Superior temporal gyrus (tissue), 1 donor: ENCODE results near the gene MICB.
"Not testable (repeated sequence)": the region's sequence is repeated elsewhere in the genome, so short reads cannot be mapped to it uniquely, and the experiment has no call there.

ENCODE experiments used
- DNase-seq: peaks from one replicate; pipeline ENCODE4 v3.0.0-alpha.2; 2016; ENCODE audit errors: extremely low spot score

MICB gene

DNA sequence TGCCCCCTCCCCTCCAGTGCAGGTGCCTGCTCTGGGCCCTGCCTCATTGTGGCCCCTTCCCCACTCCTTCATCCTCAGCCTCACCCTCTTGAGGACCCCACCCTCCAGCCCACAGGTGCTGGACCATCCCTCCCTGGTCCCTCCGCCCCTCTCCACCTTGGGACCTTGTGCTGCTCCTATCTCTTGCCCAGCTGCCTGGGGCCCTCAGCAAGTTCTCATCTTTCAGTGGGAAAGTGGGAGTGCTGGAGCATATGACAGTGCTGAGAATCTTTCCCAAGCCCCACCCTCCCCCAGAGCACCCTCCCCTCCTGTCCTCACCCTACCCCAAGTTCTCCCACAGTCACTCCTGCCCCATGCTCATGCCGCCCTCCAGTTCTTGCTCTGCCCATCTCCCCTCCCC is 1.7 kb downstream of the MICB start:
- DNase-seq, result not testable (repeated sequence)

DNA sequence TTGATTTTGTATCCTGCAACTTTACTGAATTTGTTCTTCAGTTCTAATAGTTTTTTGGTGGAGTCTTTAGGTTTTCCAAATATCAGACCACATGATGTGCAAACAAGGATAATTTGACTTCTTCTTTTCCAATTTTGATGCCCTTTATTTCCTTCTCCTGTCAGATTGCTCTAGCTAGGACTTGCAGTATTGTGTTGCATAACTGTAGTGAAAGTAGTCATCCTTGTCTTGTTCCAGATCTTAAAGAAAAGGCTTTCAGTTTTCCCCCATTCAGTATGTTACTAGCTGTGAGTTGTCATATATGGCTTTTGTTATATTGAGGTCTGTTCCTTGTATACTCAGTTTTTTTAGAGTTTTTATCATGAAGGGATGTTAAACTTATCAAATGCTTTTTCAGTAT is 4.6 kb downstream of the MICB start:
- no peak for DNase-seq

DNA sequence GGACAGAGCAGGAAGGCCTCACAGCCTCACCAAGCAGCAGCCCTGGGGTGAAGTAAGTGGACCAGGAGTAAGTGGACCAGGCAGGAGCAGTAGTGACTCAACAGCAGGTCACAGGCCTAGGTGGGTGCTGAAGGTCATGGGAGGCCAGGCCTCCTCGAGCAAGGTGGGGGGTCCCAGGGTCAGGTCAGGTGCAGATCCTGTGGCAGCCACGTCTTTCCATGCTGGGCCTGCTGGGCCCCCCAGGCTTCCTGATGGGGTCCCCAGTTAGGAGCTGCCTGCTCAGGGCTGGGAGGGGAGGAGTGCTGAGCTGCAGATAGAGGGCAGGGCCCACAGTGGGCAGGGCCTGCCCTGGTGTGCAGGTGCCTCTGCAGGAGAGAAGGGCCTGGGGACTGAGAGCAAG is 11.1 kb downstream of the MICB start:
- DNase-seq, result not testable (repeated sequence)

DNA sequence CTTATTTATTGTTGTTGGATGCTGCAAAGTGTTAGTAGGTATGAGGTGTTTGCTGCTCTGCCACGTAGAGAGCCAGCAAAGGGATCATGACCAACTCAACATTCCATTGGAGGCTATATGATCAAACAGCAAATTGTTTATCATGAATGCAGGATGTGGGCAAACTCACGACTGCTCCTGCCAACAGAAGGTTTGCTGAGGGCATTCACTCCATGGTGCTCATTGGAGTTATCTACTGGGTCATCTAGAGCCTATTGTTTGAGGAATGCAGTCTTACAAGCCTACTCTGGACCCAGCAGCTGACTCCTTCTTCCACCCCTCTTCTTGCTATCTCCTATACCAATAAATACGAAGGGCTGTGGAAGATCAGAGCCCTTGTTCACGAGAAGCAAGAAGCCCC is 12.1 kb downstream of the MICB start:
- DNase-seq, result no peak

DNA sequence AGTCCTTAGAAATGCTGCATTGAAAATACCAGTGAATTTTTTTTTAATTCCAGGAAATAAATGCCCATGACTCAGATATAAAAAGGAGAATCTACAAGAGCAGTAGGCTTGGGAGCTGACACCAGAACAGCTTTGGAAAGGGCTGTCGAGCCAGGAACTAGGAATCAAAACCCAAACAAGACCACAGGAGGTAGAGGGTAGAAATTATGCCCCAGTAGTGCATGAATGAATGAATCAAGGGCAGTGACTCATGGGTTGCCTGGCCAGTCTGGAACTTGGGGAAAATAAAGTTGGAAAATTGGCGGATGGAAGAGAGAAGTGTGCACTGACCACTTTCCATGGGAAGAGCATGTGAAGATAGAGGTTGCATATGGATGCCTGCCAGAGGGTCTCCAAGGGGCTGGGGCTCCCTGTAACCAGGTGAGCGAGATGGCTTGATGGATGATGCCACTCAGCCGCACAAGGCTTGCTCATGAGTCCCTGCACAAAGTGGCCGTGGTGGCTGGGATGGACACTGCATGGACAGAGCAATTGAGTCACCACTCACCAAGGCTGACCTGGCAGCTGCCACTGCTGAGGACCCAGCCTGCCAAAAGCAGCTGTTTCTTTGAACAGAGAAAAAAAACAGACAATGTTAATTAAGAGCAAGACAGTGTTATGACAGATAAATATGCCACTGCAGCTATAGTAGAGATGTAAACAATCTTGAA is 15.7 kb downstream of the MICB start:
- DNase-seq, result no peak

DNA sequence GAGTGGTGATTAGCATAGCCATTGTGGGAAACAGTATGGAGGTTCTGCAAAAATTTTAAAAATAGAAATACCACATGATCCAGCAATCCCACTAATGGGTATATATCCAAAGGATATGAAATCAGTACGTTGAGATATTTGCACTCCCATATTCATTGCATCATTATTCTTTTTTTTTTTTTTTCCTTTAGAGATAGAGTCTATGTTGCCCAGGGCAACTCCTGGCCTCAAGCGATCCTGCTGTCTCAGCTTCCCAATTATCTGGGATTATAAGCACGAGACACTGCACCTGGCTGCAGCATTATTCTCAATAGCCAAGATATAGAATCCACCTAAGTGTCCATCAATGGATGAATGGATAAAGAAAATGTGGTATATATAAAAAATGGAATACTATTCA is 23.9 kb downstream of the MICB start:
- DNase-seq, result no peak

DNA sequence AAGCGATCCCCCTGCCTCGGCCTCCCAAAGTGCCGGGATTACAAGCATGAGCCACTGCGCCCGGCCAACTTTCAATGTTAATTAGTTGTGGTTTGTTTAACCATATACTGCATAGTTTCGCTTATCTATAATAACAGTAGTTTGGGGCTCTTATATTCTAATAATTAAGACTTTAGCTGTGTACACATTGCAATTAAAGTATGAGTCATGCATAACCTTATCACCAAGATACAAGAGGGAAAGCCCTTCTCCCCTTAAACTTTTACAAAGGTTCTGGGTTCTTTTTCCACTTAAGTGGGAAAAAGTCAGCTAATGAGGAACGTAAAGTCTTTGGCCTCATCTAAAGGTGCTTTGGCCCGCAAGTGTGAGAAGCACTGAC is 27.6 kb downstream of the MICB start:
- DNase-seq, result no peak

DNA sequence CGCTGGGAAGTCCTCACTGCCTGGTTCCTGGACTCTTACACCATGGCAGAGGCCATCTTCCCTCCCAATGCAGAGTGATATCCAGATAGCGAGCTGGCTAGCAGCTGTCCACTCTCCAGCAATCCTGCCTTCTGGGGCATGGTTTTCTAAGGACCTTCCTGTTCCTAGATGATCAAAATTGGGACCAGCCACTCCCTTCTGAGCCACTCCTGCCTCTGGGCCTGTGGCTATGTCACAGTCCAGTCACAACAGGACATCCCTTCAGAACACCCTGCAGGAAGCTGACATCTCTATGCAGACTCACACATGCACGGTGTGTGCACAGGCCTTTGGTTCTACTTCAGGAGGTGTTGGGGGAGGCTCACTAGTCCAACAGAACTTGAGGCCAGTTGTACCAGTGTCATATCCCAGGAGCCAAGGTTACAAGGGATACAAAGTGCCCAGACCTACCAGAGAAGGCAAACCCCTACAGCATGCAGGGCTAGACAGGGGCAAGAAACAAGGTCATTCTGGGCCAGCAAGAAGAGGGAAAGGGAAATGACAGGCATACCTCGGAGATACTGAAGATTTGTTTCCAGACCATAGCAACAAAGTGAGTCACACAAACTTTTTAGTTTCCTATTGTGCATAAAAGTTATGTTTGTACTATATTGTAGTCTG is 28.1 kb downstream of the MICB start:
- no peak for DNase-seq

DNA sequence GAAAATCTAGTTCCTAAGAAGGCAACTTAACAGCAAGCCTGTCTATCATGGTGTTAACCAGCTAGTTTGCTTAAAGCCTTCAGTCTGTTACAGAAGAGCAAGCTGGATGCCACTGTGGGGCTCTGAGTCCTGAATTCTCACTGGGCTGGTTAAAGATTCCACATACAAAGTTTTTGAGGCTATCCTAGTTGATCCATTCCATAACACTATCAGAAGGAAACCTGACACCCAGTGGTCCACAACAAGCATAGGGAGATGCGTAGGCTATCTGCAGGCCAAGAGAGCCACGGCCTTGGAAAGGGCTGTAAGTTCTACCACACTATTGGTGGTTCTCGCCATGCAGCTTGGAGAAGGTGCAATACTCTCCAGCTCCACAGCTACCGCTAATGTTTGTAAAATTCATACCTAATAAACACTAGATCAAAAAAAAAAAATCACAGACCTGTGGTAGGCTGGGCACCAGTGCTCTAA is 30.4 kb downstream of the MICB start:
- DNase-seq, result no peak

DNA sequence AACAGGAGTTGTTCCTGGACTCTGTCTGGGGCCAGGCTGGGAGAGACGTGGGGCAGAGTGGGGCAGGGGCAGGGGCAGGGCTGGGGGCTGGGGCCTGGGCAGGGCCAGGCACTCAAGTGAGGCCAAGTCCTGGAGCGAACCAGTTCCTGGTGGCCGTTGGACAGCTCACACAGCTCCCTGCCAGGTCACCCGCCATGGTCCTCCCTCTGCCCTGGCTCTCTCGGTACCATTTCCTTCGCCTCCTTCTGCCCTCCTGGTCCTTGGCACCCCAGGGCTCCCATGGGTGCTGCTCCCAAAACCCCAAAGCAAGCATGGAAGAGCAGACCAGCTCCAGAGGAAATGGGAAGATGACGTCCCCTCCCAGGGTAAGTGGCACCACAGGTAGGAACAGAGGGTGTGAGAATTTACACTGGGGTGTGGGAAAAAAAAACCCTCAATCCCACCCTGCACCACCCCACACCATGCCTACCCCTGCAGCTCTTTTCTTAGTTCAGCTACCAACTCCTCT is 30.9 kb downstream of the MICB start, which contains the start of gene MCCD1:
Gene MCCD1, plus strand, starts transcription at position 142 of the 508 bp plus-strand sequence. Its CDS starts 53 bp downstream, at position 195.
- DNase-seq, result no peak

DNA sequence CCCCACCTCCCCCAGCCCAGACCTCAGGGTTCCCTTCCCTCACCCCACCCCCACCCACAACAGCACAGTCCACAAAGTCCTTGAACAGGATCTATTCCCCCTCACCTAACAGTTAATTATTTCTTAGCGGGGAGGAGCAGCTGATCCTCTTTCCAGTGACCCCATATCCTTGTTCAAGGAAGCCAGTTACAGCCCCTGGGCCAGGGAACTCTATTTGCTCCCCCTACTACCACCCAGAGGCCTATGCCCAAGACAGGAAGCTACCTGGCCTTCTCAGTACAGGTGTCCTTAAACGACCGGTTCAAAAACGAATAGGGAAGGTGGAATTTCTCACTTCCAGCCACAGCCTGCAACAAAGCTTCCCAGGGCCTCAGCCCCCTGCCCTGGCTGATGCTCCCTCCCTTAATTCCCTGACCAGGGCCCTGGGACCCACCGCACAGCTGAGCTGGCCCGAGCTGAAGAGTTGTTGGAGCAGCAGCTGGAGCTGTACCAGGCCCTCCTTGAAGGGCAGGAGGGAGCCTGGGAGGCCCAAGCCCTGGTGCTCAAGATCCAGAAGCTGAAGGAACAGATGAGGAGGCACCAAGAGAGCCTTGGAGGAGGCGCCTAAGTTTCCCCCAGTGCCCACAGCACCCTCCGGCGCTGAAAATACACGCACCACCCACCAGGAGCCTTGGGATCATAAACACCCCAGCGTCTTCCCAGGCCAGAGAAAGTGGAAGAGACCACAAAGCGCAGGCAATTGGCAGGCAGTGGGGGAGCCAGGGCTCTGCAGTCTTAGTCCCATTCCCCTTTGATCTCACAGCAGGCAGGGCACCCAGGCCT is 31.6 kb downstream of the MICB start:
- no peak for DNase-seq

DNA sequence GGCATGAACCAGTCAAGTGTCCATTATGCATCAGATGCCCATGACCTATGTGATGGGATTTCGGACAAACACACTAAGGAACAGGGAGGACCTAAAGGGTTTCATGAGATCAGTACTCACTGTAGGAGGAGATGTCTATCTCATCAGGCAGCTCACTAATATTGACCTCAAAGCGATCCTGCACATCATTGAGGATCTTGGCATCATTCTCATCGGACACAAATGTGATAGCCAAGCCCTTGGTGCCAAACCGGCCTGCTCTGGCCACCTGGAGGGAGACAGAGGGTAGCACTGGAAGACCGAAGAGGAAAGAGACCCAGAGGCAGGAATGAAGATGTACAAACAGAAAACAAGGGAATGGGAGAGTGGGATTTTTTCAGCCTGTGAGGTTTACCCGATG is 32.7 kb downstream of the MICB start:
- no peak for DNase-seq

DNA sequence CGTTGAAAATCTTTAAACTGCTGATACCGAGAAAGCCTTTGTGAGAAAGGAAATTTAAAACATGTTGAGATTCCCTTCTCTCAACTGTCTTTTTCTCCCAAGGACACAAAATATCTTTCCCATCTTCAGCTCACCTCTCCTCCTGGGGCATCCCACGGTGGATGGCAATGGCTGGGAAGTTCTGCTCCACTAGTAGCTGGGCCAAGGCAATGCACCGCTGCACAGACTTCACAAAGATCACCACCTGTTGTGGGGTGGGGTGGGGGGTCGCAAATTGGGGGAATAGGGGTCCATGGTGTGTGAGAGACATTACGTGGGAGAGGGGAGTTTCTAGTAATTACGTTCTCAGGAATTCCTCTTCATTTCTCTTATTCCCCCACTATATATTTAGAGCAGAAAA is 33.2 kb downstream of the MICB start:
- DNase-seq, result no peak

DNA sequence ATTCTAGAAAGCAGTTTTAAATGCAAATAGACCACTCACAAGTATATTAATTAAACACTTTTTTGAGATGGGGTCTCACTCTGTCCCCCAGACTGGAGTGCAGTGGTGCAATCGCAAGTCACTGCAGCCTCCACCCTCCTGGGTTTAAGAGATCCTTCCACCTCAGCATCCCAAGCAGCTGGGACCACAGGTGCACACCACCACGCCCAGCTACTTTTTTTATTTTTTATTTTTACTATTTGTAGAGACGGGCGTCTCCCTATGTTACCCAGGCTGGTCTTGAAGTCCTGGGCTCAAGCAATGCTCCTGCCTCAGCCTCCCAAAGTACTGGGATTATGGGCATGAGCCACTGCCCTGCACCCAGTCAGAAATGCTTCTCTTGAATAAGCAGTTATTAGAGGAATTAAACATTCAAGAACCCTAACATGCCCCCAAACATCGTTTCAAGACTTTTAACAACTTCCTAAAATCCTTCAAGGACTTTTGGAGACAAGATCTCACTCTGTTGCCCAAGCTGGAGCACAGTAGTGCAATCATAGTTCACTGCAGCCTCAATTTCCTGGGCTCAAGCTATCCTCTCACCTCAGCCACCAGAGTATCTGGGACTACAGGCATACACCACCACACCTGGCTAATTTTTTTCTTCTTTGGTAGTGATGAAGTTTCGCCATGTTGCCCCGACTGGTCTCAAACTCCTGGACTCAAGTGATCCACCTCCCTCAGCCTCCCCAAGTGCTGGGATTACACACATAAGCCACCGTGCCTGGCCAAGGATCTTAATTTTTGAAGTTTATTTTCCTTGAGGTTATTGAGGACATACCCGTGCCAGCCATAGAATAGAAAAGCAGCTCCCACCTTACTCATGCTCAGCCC is 34.1 kb downstream of the MICB start:
- DNase-seq, result no peak

DNA sequence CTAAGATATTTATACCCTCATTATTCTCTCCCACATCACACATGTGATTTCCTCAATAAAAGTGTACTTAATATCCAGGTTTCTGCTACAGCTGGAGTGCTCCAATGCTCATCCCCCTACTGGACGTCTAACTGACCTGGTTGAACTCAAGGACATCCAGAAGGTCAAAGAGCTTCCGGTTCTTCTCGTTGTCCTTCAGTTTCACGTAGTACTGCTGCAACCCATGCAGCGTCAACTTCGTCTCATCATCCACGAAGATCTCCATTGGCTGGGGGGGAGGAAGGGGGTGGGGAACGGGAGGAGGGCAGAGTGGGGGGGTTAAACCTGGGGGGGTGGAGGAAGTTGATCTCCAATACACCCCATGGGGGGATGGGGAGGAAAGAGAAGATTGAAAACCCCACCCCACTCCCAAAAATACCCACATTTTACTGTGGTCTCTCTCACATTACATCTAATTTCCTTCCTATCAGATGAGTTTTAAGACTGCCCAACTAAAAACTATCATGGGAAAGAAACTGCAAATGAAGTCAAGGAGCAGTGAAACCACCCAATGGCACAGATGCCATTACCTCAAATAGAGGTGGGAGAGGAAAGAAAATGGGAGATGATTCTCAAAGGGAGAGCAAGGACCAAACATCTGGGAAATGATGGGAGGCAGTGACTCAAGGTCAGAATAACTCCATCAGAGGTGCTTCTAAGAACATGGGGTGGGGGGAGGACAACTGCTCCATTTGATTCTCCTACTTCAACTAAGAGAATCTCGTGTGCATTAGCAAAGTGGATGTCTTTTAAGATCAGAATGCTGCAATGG is 34.9 kb downstream of the MICB start:
- DNase-seq, result no peak

DNA sequence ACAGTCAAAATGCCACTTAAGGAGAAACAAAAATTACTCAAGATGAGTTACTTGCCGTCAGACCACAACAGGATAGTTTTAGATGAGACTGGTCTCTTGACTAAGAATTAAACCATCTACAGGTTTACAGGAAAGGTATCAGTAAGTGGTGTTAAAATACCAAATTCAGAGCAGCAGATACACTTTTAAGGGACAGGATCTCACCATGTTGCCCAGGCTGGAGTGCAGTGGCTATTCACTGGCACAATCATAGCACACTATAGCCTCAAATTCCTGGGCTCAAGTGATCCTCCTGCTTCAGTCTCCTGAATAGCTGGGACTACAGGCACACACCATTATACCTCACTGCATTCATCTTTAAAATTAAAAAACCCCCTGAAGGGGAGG is 35.5 kb downstream of the MICB start:
- DNase-seq, result no peak

DNA sequence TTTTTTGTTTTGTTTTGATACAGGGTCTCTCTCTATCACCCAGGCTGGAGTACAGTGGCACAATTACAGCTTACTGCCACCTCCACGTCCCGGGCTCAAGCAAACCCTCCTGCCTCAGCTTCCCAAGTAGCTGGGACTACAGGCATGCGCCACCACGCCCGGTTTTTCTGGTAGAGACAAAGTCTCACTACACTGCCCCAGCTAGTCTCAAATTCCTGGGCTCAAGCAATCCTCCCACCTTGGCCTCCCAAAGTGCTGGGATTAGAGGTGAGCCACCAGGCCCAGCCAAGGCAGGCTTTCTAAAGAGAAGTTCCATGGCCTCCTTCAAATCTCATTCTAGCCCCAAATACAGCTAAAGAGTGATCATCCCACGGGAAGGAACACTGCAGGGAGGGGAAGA is 36.1 kb downstream of the MICB start:
- DNase-seq, result no peak

DNA sequence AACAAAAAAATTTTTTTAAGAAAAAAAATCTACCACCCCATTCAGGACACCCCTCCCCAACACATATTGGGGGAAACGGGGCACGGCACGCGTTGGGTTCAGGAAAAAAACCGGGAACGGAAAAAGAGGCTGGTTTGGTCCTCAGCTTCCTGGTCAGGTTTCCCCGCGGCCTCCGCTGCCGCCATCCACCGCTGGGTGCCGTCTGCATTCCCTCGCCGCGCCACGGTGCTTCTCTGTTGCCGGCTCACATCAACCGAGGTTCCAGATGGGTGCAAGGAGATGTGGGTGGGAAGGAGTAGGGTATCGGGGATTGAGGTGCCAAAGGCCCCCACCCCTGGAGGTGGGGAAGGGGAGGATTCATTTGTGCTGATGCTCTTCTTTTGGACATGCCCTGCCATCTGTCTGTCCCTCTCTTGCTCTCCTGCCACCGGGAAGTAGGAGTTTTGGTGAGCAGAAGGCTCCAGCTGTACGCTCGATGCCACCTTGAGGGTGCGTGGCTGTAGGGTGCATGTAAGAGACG is 36.6 kb downstream of the MICB start:
- no peak for DNase-seq

DNA sequence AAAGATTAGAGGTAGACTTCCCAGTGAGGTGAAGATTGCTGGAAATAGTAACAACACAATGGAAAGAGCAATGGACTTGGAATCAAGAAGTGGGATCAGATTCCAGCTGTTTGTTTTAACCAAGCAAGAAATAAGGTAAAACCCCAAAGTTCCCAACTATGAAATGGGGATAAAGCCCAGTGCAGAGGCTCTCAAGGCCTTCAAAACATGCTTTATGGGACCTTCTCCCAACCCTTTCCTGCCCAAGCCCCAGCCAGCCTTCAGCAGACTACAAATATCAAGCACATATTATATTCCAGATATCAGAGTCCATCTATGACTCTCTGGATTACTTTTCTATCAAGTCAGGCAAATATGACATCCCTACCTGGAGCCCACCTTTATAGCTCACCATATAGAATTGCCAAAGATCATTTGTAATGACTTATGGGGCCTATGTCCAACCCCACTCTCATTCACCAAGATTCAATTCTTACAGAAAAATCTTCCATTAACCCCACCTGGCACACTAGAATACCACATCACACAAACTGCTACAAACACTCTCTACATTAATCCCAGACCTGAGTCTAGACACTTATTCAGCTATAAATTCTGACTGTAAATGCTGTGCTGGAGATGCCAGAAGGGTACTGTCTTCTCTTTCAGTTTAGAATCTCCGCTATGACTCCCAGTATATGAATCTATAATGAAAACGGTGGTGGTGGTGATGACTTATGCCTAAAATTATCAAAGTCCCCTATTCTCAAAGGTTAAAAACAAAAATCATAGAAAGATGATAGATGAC is 37.8 kb downstream of the MICB start:
- no peak for DNase-seq
